HTERT RPE-1 (cell line): Measurements from ENCODE around the gene TBC1D9B.

Experiments used
- in situ Hi-C: fragments of 300-500 bp; cut with MboI; formaldehyde crosslinking; loops from 4 replicates; pipeline ENCODE4 v1.14.3; 2020; ENCODE audit warnings: low sequenced_read_pairs

Gene TBC1D9B

DNA sequence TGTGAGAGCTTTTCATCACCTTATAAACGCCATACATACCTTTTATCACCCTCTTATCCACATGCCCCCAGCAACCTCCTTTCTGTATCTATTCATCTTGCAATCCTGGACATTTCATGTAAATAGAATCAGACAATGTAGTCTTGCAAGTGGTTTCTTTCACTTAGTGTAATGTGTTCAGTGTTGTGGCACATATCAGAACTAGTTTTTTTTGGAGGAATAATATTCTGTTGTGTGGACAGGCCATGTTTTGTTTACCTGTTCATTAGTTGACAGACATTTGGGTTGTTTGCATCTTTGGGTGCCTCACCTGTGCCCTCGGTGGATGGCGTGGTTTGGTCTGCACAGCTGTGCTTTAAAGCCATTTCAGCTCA, 85.7 kb downstream of the TBC1D9B start:
- in situ Hi-C loops: no loop called here

DNA sequence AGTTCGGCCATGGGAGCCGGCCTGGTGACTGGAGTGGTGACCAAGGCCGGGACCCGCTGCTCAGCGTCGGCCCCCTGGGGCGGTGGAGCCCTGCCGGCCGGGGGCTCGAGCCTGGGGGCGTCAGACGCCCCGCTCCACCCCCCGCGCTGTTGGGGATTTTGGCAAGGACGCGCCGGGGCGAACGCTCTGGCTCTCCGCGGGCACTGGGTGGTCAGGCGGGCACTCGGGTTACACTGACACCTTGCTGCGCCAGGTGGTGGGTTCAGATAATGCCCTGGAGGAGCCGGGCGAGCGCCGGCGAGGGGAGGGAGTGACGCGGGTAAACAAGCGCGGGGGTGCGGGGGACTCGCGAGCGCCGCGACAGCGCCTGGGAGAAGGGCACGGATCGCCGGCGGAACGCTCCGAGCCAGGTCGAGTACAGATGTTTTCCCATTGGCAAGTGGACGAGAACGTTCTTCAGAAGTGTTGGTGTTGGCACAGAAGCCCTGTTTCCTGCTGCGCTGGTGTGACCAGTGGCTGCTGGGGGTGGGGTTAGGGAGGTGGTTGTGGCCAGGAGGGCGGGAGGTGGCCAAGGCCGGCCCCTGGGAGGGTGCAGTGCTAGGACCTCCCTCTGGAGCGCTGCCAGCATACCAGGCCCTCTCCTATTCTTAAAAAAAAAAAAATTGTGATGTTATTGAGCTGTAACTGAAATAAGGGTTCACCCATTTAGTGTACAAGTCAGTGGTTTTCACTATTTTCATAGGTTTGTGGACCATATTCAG, 86.2 kb downstream of the TBC1D9B start:
- in situ Hi-C loops: no loop called here

GRCh38 chr5:179820483-179821297, 87.0 kb downstream of the TBC1D9B start, which contains the start of gene SQSTM1:
TSS of gene SQSTM1 (plus strand) at chr5:179820905. CDS start at chr5:179820937, 32 bp downstream.
- in situ Hi-C loops: no loop called here

GRCh38 chr5:179820127-179820482, 87.6 kb downstream of the TBC1D9B start:
- in situ Hi-C loops: no loop called here

GRCh38 chr5:179819296-179820126, 88.2 kb downstream of the TBC1D9B start:
- in situ Hi-C loops: no loop called here

DNA sequence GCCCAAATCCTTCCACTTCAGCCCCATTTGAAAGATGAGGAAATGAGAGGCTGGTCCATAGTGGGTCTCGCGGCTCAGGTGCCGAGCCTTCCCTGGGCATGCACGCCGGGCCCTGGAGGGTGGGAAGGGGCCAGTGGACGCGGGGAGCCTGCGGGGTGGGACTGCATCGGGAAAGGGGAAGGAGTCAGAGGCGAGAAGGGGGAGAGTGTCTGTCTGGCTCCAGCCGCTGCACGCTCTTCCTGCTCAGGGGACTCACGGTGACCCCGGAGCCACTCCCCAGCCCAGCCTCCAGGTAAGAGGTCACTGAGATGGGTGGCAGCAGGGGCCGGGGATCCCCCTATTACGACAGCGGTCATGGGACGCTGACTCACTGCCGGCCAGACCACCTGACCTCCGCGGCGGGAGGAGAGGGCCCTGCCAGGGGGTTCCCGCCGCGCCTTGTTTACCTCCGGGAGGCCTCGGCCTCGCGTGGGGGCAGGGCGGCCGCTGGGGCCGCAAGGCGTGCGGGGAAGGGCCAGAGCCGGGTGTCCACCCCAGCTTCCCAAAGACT, 88.9 kb downstream of the TBC1D9B start:
- in situ Hi-C loops: no loop called here

- in situ Hi-C loops: no loop called here
Measured at GRCh38 chr5:179817890-179818745, 89.6 kb downstream of the TBC1D9B start.

DNA sequence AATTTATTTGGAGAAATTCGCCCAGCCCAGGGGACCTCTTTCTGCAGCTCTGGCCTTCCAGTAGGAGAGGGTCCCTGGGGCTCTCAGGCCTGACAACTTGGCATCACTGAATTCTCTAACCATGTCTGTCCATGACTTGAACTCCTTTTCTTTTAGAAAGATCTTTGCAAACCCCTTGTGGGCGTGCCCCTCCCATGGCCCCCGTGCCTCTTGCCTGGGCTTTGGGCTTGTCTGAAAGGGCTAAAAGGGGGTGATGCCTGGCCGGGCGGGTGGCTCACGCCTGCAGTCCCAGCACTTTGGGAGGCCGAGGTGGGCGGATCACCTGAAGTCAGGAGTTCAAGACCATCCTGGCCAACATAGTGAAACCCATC, 90.2 kb downstream of the TBC1D9B start:
- in situ Hi-C loops: no loop called here

GRCh38 chr5:179816796-179817469, 90.8 kb downstream of the TBC1D9B start:
- in situ Hi-C loops: no loop called here

DNA sequence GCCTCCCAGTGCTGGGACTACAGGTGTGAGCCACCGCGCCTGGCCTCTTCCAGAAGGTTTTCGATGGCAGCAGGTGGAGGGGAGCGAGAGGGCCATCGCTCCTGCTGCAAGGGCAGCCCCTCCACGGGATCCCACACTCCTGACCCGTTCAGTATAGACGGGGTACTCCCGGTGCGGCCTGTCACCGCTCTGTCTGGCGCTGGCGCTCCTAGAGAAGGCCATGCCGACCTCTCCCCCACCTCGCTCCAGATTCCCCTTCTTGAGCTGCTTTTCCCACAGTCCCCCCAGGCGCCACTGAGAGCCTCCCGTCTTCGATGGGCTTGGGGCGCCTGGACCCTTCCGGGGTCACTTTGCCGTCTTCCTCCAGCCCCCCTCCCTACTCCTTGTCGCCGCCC, 91.3 kb downstream of the TBC1D9B start:
- in situ Hi-C loops: no loop called here

- in situ Hi-C loops: no loop called here
Measured at GRCh38 chr5:179815491-179816249, 92.0 kb downstream of the TBC1D9B start.

GRCh38 chr5:179814090-179814489, 93.6 kb downstream of the TBC1D9B start:
- in situ Hi-C loops: no loop called here

GRCh38 chr5:179812997-179813607, 94.6 kb downstream of the TBC1D9B start:
- in situ Hi-C loops: no loop called here

GRCh38 chr5:179812135-179812825, 95.4 kb downstream of the TBC1D9B start:
- in situ Hi-C loops: no loop called here
